Measurements from ENCODE around the gene SSTR3. TPM values are rescaled to one million over a fixed set of nuclear protein-coding genes. Genes with fewer than 3 reads are reported as not detected.

SSTR3 gene
- total and polyA plus RNA-seq, 2 of the 4 experiments (the other 2 are of a cell fraction): under 0.01 to 0.07 TPM

DNA sequence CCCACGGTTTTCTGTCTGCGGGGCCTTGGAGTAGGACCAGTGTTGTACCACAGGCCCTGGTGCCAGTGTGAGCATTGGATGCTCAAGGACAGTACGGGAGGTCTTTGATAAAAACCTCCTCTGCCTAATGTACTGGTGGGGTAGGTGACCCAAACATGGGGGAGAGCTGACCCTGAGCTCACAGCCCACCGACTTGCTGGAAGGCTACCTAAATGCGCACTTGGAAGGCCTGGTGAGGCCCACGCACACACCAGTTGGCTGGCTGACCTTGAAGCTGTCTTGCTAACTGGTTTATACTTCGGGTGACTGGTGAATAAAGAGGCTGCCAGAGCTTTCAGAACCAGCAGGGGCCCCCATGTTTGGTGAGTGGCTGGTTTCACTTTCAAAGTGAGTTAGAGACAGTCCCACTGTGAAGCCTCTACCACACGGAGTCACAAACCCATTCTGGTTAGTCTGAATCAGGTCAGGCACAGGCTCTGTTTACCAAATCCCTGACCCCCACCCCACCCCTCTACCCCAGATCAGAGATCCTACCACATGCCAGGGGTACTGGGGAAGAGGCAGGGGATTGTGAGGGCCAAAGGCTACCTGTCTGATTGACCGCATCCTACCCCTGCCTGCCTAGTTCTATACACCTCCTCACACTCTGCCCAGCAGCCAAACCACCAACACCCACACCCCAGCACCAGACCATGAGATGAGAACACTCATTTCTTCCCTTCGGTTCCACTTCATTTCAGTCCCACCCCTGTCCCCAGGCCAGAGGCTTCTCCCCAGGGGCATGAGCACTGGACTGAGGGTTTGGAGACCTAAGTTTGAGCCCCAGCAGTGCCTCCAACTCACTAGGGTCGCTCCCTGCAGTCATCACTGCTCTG lies 49.8 kb downstream of the SSTR3 start:
- no peak overlapping the region for H3K4ac ChIP-seq (ENCODE audit: low read depth, low read length)

More for the DNA sequence above, 49.8 kb downstream of the SSTR3 start:
- ChIA-PET CTCF (no interaction called here), POLR2A (ENCODE audit: unreplicated experiment) (no interaction called here)
- Histone ChIP-seq H3K4me1 (ENCODE audit: control insufficient read depth, insufficient read depth, low read length) (no peaks in the 10 kb centered on the region; the same call in 1 of the 2 replicates), H3K14ac (replicated peaks; ENCODE audit: low read depth, low read length) (no peak overlapping the region), H2AK9ac (replicated peaks; ENCODE audit: low read depth, low read length, poor library complexity) (no peak overlapping the region), H4K5ac (ENCODE audit: low read depth, low read length) (no peak overlapping the region), H3K4me3 (ENCODE audit: insufficient read depth, low read depth, low read length) (no peak overlapping the region), H2AK5ac (ENCODE audit: low read depth, low read length) (no peak overlapping the region), H2BK15ac (ENCODE audit: low read depth, low read length) (no peak overlapping the region), H3K23ac (ENCODE audit: low read depth, low read length) (no peak overlapping the region), H3K18ac (ENCODE audit: low read depth, low read length) (no peak overlapping the region), H4K8ac (ENCODE audit: low read depth in 2 of 2, low read length in 2 of 2) (no peak overlapping the region), H4K20me1 (ENCODE audit: insufficient read depth, low read length) (no peaks in the 10 kb centered on the region), H2BK20ac (ENCODE audit: low read depth, low read length) (no peak overlapping the region), H2AFZ (replicated peaks; ENCODE audit: low read length, poor library complexity) (peak overlapping the region; percentile 32), H2BK5ac (ENCODE audit: low read depth, low read length, poor library complexity, severe bottlenecking) (no peak overlapping the region), H3K9me1 (ENCODE audit: insufficient read depth, low read length) (peaks cover 2% of the 10 kb centered on the region; the same call in 1 of the 2 replicates), H3K9ac (ENCODE audit: low read depth, low read length) (no peak overlapping the region), H2BK120ac (ENCODE audit: low read depth, low read length) (no peak overlapping the region), H3K27me3 (ENCODE audit: control insufficient read depth, insufficient read depth, low read length) (peaks cover 27% of the 10 kb centered on the region), H3K56ac (ENCODE audit: extremely low read depth, insufficient read depth, low read length) (no peak overlapping the region), H3K27ac (ENCODE audit: insufficient read depth, low read length) (no peak overlapping the region), H3K4me2 (ENCODE audit: low read depth, low read length) (no peak overlapping the region), H4K91ac (ENCODE audit: insufficient read depth, low read depth, low read length) (no peak overlapping the region), H3K79me1 (ENCODE audit: low read depth in 1 of 2, low read length in 2 of 2) (no peaks in the 10 kb centered on the region), H3K9me3 (ENCODE audit: control insufficient read depth, insufficient read depth, low read length) (peaks cover 6% of the 10 kb centered on the region; the same call in 1 of the 2 replicates), H3K36me3 (ENCODE audit: control insufficient read depth, insufficient read depth, low read length) (no peaks in the 10 kb centered on the region)
- no peak for DNase-seq
- no peak for TF ChIP-seq POLR2A (IDR thresholded peaks at IDR 0.05; ENCODE audit: low read depth, low read length)
- no peak for ATAC-seq (ENCODE audit: low read depth)
- in situ Hi-C loops (cut with MboI; ENCODE audit: low sequenced_read_pairs): loop anchor here (5.0 kb wide), 1 partner anchor 35 kb away; no protein-coding TSS in a partner anchor
- WGBS, 2 experiments (ENCODE audit: extremely low coverage in 2 of 2, insufficient read length in 1 of 2): 60% methylated on average over 1 of the region's 11 CpGs; no CpG with 5 or more reads in 1 of the 2 experiments
- dilution Hi-C loops (cut with HindIII; ENCODE audit: low sequenced_read_pairs, unreplicated experiment): no loop called here
- intact Hi-C loops (cut with micrococcal nuclease): no loop called here
- no TSS peak for BruUV-seq (replicated peaks)
